GM18858 (cell line): ENCODE measurements around the gene NTN4.
"Not testable (repeated sequence)": the region's sequence is repeated elsewhere in the genome, so short reads cannot be mapped to it uniquely, and the experiment has no call there.

ENCODE experiments used
- ATAC-seq: cut with Tn5 transposase; IDR thresholded peaks from one replicate; pipeline ENCODE4 v1.9.1; 2021; ENCODE audit not compliant: unreplicated experiment

Gene NTN4

DNA sequence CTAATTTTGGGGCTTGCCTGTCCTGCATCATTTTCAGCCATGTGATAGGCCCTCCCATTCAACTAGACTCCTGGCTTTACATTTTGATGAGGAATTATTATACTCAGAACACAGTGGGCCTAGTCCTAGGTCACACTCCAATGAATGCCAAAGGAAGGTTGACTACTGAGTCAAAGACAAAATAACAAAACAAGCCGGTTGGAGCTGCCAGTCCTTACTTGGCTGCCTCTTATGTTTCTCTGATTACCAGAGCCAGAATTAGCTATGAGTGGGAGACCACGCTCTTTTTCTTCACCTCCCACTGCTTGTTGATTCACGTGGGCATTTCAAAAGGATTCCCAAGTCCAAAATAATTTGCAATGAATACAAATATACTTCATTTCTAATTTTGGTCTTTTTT lies 161.2 kb downstream of the NTN4 start:
- ATAC-seq: no peak

DNA sequence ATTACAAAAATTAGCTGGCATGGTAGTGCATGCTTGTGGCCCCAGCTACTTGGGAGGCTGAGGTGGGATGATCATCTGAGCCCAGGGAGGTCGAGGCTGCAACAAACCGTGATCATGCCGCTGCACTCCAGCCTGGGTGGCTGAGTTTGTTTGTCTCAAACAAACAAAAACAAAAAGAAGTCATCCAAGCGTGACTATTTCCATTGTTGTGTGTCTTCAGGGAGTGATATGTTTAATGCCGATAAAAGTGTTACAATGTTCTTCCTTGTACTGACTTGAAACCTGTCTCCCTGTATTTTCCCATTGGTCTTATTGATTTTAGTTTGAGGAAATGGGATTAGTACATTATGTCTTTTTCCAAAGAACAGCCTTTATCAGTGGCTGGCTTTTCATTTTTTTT lies 163.7 kb downstream of the NTN4 start:
- no peak for ATAC-seq

DNA sequence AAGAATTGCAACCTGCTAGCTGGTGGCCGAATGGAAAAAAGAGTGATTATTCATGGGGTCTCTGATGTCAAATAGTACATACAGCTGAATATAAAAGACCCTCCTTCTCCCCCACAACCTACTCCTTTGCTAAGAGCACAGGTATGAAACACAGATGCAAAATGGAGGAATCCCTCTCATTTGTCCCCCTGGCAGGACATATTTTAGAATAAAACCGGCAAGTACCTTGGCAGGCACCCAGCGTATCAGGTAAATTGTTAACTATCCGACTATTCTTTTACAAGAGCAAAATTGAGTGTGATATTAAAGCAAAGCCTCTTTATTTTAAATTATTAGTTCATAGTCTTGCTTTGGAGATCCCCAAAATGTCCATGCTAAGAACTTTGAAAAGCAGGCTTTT lies 165.6 kb downstream of the NTN4 start:
- ATAC-seq: no peak

DNA sequence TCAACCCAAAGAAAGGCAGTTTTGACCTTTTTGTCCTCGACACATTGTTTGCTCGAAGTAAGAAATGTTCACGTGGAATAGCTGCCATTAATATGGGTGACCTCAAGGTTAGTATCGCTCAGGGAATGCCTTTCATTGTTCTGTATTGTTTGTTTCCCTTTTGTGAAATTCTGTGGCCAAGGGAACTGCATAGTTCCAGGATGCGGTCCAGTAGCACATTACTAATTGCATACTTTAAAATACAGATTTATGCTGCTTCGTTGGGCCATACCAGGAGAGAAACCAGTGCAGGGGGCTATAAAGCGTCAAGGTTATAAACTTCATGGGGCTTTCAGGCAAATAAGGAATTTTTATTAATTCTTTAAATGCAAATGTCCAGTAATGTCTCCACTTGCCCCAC lies 166.0 kb downstream of the NTN4 start:
- no peak for ATAC-seq

DNA sequence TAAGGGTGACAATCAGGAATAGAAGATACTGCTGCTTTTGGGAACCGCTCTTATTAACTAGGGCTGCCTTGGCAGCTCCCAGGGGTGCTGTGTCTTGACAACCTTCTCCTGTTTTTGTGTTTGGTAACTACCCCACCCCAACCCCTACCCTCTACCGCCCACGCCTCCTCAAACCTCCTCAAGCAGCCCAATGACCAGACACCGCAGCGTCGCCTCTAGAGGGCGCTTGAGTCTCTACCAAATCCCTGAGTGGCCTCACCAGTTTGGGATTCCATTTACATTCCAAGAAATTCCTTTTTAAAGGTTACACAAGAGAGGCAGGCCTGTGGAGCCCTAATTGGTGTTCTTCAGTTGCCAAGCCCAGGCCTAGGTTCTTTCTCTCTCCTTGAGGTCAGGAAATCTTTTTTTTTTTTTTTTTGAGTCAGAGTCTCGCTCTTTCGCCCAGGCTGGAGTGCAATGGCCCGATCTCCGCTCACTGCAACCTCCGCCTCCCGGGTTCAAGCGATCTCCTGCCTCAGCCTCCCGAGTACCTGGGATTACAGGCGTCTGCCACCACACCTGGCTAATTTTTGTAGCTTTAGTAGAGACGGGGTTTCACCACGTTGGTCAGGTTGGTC lies 166.9 kb downstream of the NTN4 start:
- ATAC-seq: no peak

GRCh38 chr12:95622879-95623278 lies 167.7 kb downstream of the NTN4 start:
- ATAC-seq: no peak

DNA sequence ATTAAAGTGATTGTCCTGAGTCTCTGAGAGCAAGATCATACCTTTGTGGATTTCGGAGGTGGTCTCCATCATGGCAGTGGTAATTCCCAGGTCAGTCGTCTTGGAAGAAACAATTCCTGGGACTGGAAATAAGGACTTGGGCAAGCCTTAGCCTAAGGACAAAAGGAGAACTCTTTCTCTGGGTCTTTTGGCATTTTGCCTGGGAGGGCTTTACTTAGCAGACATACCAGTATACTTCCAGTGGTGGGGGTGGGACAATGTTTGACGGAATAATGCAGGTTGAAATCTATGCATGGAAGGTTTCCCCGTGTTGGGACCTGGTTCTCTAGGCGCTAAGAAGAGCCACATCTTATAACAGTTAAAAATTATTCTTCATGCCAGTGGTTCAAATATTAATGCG lies 168.8 kb downstream of the NTN4 start:
- ATAC-seq: no peak

DNA sequence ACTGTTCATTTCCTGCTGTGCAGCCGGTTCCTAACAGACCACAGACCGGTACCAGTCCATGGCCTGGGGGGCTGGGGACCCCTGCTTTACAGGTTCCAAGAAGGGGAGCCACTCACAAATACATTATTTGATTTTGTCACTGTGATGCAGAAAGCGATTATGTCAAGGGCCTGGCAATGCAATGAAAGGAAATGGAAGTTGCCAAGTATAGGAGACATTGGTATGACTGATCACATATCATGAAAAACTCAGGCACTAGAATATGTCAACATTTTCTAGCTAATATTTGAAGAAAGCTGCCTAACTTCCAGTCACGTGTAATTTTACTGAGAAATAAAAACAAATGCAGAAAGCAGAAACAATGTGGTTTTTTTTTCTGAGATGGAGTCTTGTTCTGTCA lies 170.4 kb downstream of the NTN4 start:
- ATAC-seq: no peak

GRCh38 chr12:95616470-95616869 lies 174.1 kb downstream of the NTN4 start:
- ATAC-seq: not testable (repeated sequence)

DNA sequence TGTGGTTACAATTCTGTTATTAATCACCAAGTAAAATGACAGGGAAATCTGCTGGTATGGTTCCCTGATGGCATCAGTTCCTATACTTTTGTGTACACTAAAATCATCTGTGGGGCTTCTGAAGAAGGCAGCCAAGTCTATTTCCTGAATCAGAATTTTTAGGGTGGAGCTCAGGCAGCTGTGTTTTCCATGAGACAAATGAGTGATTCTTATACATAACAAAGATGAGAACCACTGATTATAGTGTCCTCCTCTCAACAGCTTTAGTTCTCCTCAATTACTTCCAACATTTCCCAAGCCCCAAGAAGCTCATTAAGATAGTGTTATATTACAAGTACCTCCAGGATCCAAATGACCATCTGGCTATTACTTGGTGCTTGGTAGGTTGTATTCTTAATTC lies 174.8 kb downstream of the NTN4 start:
- no peak for ATAC-seq

DNA sequence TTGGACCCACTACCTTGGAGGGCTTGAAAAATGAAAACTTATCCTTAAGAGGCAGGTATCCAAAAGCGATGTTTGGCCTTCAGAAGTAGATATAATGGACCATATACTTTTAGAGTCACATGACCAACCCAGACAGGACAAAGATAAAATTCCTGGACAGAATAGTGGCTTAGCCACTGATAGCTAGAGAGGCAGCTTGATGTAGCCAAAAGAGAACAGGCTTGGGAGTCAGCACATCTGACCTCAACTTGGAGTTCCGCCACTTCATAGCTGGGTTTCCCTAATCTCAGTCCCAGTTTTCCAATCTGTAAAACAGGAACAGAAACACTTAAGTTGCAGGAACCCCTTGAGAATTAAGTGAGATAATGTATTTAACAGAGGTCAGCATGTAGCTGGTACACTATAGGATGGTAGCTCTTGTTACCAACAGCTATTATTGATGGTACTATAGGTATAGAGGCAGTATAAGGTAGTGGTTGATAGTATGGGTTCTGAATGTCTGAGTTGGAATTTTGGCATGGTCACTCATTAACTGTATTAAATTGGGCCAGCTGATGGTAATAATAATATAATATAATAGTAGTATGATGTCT lies 176.1 kb downstream of the NTN4 start:
- no peak for ATAC-seq

GRCh38 chr12:95613021-95613420 lies 177.5 kb downstream of the NTN4 start:
- ATAC-seq: no peak

GRCh38 chr12:95611676-95612309 lies 178.8 kb downstream of the NTN4 start:
- ATAC-seq: no peak

DNA sequence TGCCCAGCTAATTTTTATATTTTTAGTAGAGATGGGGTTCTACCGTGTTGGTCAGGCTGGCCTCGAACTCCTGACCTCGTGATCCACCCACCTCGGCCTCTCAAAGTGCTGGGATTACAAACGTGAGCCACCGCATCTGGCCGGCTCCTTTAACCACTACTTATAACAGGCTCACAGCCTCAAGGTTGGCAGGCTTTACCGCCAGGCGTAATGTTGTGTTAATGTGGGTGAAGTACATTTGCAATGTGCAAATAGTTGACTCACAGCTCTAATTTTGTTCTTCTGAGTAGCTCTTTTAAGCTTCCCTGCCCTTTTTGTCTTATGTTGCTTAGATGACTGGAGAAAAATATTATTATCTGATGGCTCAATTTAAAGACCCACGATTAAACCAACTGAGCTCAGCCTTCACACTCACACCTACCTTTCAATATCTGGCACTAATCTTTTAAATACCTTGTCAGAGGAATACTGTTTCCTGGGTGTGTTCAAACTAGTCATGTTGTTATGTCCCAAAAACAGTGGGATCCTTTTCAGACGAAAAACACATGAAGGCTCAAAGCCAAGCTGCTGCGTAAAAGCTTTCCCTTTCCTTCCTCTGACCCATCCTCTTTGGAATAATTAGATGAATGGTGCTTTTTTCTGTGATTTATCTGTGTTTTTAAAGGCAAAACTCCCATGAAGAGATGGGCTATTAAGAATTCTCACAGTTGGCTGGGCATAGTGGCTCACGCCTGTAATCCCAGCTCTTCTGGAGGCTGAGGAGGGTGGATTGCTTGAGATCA lies 182.1 kb downstream of the NTN4 start:
- no peak for ATAC-seq
